HG03432 (cell line): ENCODE results near the gene GIPC3.

Experiments
- ATAC-seq: cut with Tn5 transposase; IDR thresholded peaks from one replicate; pipeline ENCODE4 v1.9.1; 2021; ENCODE audit warnings: mild to moderate bottlenecking, moderate library complexity; ENCODE audit not compliant: unreplicated experiment

Gene GIPC3

GRCh38 chr19:3634496-3635045 is 49.3 kb downstream of the GIPC3 start:
- ATAC-seq = no peak

GRCh38 chr19:3636506-3636905 is 51.2 kb downstream of the GIPC3 start:
- no peak for ATAC-seq

- ATAC-seq = no peak
Measured at GRCh38 chr19:3636962-3637361, 51.7 kb downstream of the GIPC3 start.

- ATAC-seq = no peak
Measured at GRCh38 chr19:3637621-3638020, 52.3 kb downstream of the GIPC3 start.

GRCh38 chr19:3638208-3639193 is 53.2 kb downstream of the GIPC3 start:
- no peak for ATAC-seq

- no peak for ATAC-seq
Measured at GRCh38 chr19:3639479-3639878, 54.2 kb downstream of the GIPC3 start.

- no peak for ATAC-seq
Measured at GRCh38 chr19:3641515-3642269, 56.4 kb downstream of the GIPC3 start.

- no peak for ATAC-seq
Measured at GRCh38 chr19:3642296-3642695, 57.0 kb downstream of the GIPC3 start.
